T-cell (primary cell): ENCODE data around the gene PRSS27. TPM values are rescaled to one million over a fixed set of nuclear protein-coding genes. Genes with fewer than 3 reads are reported as not detected.
"Not testable (repeated sequence)": the region's sequence is repeated elsewhere in the genome, so short reads cannot be mapped to it uniquely, and the experiment has no call there.

ENCODE experiments used
- ATAC-seq, 4 experiments: fragments of 200-7000 bp in 3 of 4; fragments of 150-1000 bp in 1 of 4; cut with Tn5 transposase; replicated peaks in 1 of 4; 1 replicate in 3 of 4; 2 replicates in 1 of 4; pipeline ENCODE4 v1.10.0; 2021; ENCODE audit warnings: moderate library complexity in 3 of 4, mild to moderate bottlenecking in 2 of 4, moderate number of reproducible peaks in 1 of 4
- CTCF ChIA-PET, 2 donors: fragments of 300-600 bp; sonication (Branson Sonifier 250); formaldehyde crosslinking; loops; one replicate each; lab custom pipeline; 2022; ENCODE audit warnings: antibody characterized with exemption in 2 of 2; lab: Charles Lee
- POLR2A ChIA-PET, 2 donors: fragments of 300-600 bp; sonication (Branson Sonifier 250); formaldehyde crosslinking; loops; one replicate each; lab custom pipeline; 2022; ENCODE audit warnings: antibody characterized with exemption in 2 of 2; lab: Charles Lee
- DNase-seq, 35 experiments: peaks; one replicate each; pipeline versions ENCODE4 v3.0.0 to v3.0.0-alpha.2; 2013 to 2023
- H3K27ac ChIP-seq: one replicate; pipeline ENCODE4 v1.5.1; 2013; ENCODE audit warnings: low read length
- H3K27me3 ChIP-seq, 2 experiments: replicated peaks in 1 of 2; 1 replicate in 1 of 2; 2 replicates in 1 of 2; pipeline versions ENCODE4 v1.6.1 to v1.7.0; 2013; ENCODE audit warnings: low read length in 1 of 2, mixed read lengths in 1 of 2; ENCODE audit not compliant: control insufficient read depth in 2 of 2, insufficient read depth in 2 of 2; ENCODE audit errors: extremely low read depth in 1 of 2
- H3K36me3 ChIP-seq, 2 donors: 1 replicate in 1 of 2; 2 replicates in 1 of 2; pipeline versions ENCODE4 v1.6.1 to v1.7.0; 2013; ENCODE audit warnings: low read length in 1 of 2; ENCODE audit not compliant: control insufficient read depth in 2 of 2, insufficient read depth in 1 of 2; ENCODE audit errors: extremely low read depth in 1 of 2
- H3K4me1 ChIP-seq, 2 experiments: 1 replicate in 1 of 2; 2 replicates in 1 of 2; pipeline versions ENCODE4 v1.6.1 to v1.7.0; 2013; ENCODE audit warnings: low read length in 2 of 2, mixed read lengths in 1 of 2; ENCODE audit not compliant: insufficient read depth in 2 of 2, control insufficient read depth in 1 of 2; ENCODE audit errors: extremely low read depth in 1 of 2
- H3K4me3 ChIP-seq, 2 donors: 1 replicate in 1 of 2; 2 replicates in 1 of 2; pipeline versions ENCODE4 v1.5.1 to v1.7.0; 2013; ENCODE audit warnings: mild to moderate bottlenecking in 2 of 2, low read length in 1 of 2, moderate library complexity in 1 of 2; ENCODE audit not compliant: control insufficient read depth in 1 of 2; ENCODE audit errors: extremely low read depth in 1 of 2
- H3K9me3 ChIP-seq: 2 replicates; pipeline ENCODE4 v1.7.0; 2013
- H3K27ac Mint-ChIP-seq, 2 donors: one replicate each; pipeline ENCODE4 v1.8.0; 2020 to 2021; ENCODE audit warnings: mild to moderate bottlenecking in 2 of 2, mixed read lengths in 2 of 2
- H3K27me3 Mint-ChIP-seq, 2 donors: one replicate each; pipeline ENCODE4 v1.8.0; 2021 to 2022; ENCODE audit warnings: mixed read lengths in 2 of 2
- H3K36me3 Mint-ChIP-seq: one replicate; pipeline ENCODE4 v1.8.0; 2021; ENCODE audit warnings: mixed read lengths
- H3K4me1 Mint-ChIP-seq, 3 donors: one replicate each; pipeline ENCODE4 v1.8.0; 2020 to 2022; ENCODE audit warnings: mixed read lengths in 3 of 3, mild to moderate bottlenecking in 1 of 3
- H3K4me3 Mint-ChIP-seq, 3 donors: one replicate each; pipeline ENCODE4 v1.8.0; 2020 to 2022; ENCODE audit warnings: mild to moderate bottlenecking in 3 of 3, mixed read lengths in 3 of 3, moderate library complexity in 3 of 3
- H3K9me3 Mint-ChIP-seq, 3 donors: one replicate each; pipeline ENCODE4 v1.8.0; 2020 to 2022; ENCODE audit warnings: mixed read lengths in 3 of 3
- WGBS: methylation state at CpG from one replicate; pipeline ENCODE4 v1.1.5; 2013; ENCODE audit warnings: missing lambda C conversion rate; ENCODE audit not compliant: insufficient coverage; 5-methylcytosine and 5-hydroxymethylcytosine counted together
- total RNA-seq, 35 experiments: library from RNA in 6 of 35; stranded (reverse) in 6 of 35; fragments of 120-200 nt in 1 of 35; gene quantifications; one replicate each; pipeline versions ENCODE4 v1.2.1 to v1.2.4 and lab custom pipeline; 2013 to 2026

Gene PRSS27
- total RNA-seq, 5 donors from 2014 or later (not counting 1 experiment from before 2014, with no cell fraction given), result 0.70 to 2.0 (median 1.1) TPM

DNA sequence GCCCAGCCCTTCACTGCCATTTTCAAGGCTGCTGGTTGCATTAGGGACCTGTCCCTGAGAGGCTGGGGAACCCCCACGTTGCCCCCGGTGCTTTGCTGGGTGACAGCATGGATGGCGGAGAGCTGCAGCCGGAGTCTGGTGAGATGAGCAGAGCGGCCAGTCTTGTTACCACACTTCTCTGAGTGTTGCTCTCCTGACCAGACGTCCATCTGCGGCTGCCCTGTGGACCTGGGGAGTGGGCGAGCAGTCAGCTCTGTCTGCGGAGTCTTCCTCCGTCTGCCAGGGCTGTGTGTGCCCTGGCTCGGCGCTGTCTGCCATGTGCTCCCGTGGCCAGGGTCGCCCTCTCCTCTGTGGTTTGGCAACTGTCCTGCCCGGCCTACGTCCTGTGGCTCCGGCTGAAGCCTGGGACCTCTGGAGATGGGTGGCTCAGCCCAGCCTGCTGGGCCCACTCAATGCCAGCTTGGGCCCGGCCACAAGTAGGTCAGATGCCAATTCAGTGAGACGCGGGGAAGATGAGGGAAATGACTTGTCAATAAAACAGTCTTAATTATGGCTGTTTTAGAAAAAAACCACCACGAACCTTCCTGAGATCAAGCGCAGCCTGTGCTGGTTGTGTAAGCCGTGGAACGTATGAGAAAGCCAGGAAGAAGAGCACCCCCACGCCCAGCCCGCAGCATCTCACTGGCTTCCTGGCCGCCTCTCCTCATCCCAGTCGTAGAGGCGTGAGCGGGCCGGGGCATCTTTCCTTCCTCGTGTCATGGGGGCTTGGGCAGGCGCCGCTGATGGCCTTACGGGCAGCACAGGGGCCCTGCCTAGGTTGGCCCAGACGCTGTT, 29.8 kb downstream of the PRSS27 start:
- WGBS, result 86% methylated on average over 33 of the region's 36 CpGs
- peaks cover 3% of the 10 kb centered on the region for H3K36me3 Mint-ChIP-seq
- no peaks in the 10 kb centered on the region for H3K9me3 Mint-ChIP-seq
- peaks cover 18 to 24% (median 18%) of the 10 kb centered on the region in 3 donors for H3K4me1 Mint-ChIP-seq
- CTCF ChIA-PET, result no interaction called here
- Histone ChIP-seq H3K4me3 (no peak overlapping the region), H3K9me3 (no peaks in the 10 kb centered on the region), H3K27ac (no peak overlapping the region), H3K36me3 (peaks cover 12 to 21% of the 10 kb centered on the region in 2 donors), H3K4me1 (peaks cover 3 to 30% of the 10 kb centered on the region in 2 experiments), H3K27me3 (no peaks in the 10 kb centered on the region)
- no peak overlapping the region for H3K4me3 Mint-ChIP-seq
- H3K27me3 Mint-ChIP-seq, result no peaks in the 10 kb centered on the region
- POLR2A ChIA-PET, result no interaction called here
- no peak for ATAC-seq
- DNase-seq, result no peak
- H3K27ac Mint-ChIP-seq, result no peak overlapping the region

DNA sequence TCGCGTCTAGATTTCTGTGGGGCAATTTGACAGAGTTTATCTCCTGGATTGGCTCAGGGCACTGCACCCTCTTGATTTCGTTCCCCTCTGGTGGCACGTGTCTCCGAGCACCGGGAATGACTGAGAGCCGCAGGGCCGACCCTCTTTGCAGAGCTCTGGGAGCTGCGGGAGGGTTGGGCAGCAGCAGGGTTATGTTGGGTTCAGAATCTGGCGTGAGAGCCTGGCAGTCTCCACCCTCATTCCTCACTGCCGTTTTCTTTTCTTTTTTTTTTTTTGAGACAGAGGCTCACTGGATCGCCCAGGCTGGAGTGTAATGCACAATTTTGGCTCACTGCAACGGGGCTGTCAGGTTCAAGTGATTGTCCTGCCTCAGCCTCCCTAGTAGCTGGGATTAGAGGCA, 30.6 kb downstream of the PRSS27 start:
- H3K4me3 Mint-ChIP-seq, H3K9me3 ChIP-seq, H3K27ac ChIP-seq, POLR2A ChIA-PET, H3K36me3 Mint-ChIP-seq, ATAC-seq, H3K27me3 Mint-ChIP-seq, H3K4me3 ChIP-seq, H3K27ac Mint-ChIP-seq, H3K27me3 ChIP-seq, DNase-seq, CTCF ChIA-PET, H3K9me3 Mint-ChIP-seq: not testable (repeated sequence)
- peaks cover 12 to 21% of the 10 kb centered on the region in 2 donors for H3K36me3 ChIP-seq
- H3K4me1 ChIP-seq, result peaks cover 3 to 33% of the 10 kb centered on the region in 2 experiments
- no CpG with 5 or more reads among the region's 13 CpGs for WGBS
- peaks cover 18 to 28% (median 21%) of the 10 kb centered on the region in 3 donors for H3K4me1 Mint-ChIP-seq

DNA sequence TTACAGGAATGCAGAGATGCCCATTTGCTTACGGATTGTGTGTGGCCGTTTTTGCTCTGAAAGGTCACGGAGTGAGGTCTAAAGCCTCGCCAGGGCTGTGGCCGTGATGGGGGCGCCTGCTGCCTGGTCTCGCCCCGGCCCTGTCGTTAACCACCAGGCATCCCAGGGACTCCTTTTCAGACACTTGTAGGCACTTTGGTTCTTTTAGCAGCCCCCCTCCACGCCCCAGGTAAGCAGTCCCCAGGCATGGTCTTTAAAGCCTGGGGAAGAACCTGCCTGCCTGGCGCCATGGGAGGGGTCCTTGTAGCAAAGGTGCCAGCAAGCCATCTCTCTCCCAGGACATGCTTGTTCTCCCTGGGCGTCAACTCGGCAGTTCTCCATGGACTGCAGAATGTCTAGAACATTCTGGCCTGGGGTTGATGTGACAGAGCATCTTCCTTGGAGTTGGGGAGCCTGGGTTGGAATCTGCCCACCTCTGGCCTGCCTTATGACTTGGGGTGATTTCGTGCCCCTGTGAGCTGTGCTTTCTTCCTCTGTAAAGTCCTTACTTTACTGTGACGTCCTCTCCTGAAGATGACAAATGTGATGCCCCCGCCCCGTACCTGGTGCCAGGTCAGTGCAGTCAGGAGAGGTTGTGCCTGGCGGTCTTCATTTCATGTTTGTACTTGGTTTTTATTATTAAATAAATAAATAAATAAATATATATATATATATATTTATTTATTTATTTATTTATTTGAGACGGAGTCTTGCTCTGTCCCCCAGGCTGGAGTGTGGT, 32.3 kb downstream of the PRSS27 start:
- 57% methylated on average over 12 of the region's 19 CpGs for WGBS
- H3K36me3 ChIP-seq, result peaks cover 12 to 21% of the 10 kb centered on the region in 2 donors
- ChIA-PET CTCF (no interaction called here), POLR2A (no interaction called here)
- Mint-ChIP-seq H3K4me3 (peak overlapping the region in 2 of 3 donors; percentile 34 to 69), H3K27ac (peak overlapping the region; percentile 83 to 93), H3K4me1 (peaks cover 22 to 34% (median 27%) of the 10 kb centered on the region in 3 donors), H3K27me3 (no peaks in the 10 kb centered on the region), H3K9me3 (no peaks in the 10 kb centered on the region), H3K36me3 (peaks cover 3% of the 10 kb centered on the region)
- no peaks in the 10 kb centered on the region for H3K9me3 ChIP-seq
- H3K27me3 ChIP-seq, result no peaks in the 10 kb centered on the region
- DNase-seq (no peak), ATAC-seq (no peak)
- peaks cover 5 to 39% of the 10 kb centered on the region in 2 experiments for H3K4me1 ChIP-seq
- H3K27ac ChIP-seq, result peak overlapping the region; percentile 26
- H3K4me3 ChIP-seq, result no peak overlapping the region

DNA sequence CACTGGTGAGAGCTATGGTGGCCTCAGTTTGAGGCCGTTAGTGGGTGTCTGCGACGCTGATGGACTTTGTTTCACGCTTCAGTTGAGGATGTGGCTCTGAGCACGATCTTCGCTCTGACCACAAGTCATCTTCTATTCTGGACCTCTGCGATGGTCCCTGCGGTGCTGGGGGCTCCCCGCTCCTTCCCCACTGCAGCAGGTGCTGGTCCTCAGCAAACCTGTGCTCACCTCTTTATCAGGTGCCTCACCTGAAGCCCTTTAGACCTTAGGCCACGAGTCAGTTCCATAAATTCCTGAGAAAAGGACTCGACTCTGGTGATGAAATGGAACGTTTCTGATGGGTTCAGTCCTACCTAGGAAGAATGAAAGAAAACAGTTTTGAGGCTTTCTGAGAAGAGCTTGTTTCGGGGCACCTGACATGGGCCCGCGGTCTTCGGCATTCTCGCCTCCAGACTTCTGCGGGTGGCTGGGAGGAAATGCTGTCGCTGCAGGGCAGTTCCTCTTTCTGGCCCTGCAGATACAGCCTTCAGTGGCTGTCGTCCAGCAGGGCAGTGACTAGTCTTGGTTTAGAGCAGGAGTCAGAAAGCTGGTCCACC, 33.0 kb downstream of the PRSS27 start:
- H3K27me3 ChIP-seq, result no peaks in the 10 kb centered on the region
- DNase-seq (peak in 8 of 35 experiments; percentile 3 to 50 (median 18)), ATAC-seq (no peak)
- Mint-ChIP-seq H3K9me3 (no peaks in the 10 kb centered on the region), H3K36me3 (peaks cover 3% of the 10 kb centered on the region), H3K4me3 (peak overlapping the region; percentile 17 to 69 (median 34)), H3K27ac (peak overlapping the region; percentile 83 to 93), H3K4me1 (peaks cover 25 to 37% (median 30%) of the 10 kb centered on the region in 3 donors), H3K27me3 (no peaks in the 10 kb centered on the region)
- peak overlapping the region in 1 of 2 donors; percentile 6 for H3K4me3 ChIP-seq
- ChIA-PET CTCF (no interaction called here), POLR2A (interaction anchor here in 1 of 2 donors (0.6 kb wide), 1 partner anchor 531 kb away, joined by 4 read pairs; the partner anchor contains the start of gene TRAF7)
- peak overlapping the region; percentile 64 for H3K27ac ChIP-seq
- H3K4me1 ChIP-seq, result peaks cover 5 to 40% of the 10 kb centered on the region in 2 experiments
- H3K9me3 ChIP-seq, result no peaks in the 10 kb centered on the region
- WGBS, result 18% methylated on average over 17 of the region's 20 CpGs
- H3K36me3 ChIP-seq, result peaks cover 8 to 18% of the 10 kb centered on the region in 2 donors

DNA sequence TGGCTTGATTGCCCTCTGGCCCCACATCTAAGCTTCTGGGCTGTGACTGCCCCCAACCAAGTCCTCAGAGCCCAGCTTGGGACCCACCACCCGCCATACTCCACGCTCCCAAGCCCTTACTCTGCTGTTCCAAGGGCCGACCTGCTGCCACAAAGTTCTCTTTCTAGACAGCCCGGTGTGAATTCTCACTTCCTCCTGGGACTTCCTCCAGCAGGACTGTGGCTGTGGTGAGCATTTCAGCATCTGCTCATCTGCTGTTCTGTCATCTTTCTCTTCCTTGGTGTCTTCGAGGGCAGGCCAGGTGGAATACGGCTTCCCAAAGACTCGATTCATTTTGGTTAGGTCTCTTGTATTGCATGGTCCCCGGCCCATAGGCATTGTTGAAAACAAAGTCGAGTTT, 33.9 kb downstream of the PRSS27 start:
- Histone ChIP-seq H3K36me3 (peaks cover 0 to 12% of the 10 kb centered on the region in 2 donors), H3K4me1 (peaks cover 5 to 47% of the 10 kb centered on the region in 2 experiments)
- ATAC-seq, H3K9me3 ChIP-seq, H3K27me3 ChIP-seq, H3K9me3 Mint-ChIP-seq, H3K27me3 Mint-ChIP-seq, DNase-seq, CTCF ChIA-PET, H3K4me3 ChIP-seq, H3K36me3 Mint-ChIP-seq, H3K27ac ChIP-seq, H3K27ac Mint-ChIP-seq, H3K4me3 Mint-ChIP-seq: not testable (repeated sequence)
- POLR2A ChIA-PET, result interaction anchor here in 1 of 2 donors (0.6 kb wide), 1 partner anchor 531 kb away, joined by 4 read pairs; the partner anchor contains the start of gene TRAF7
- peaks cover 27 to 42% (median 34%) of the 10 kb centered on the region in 3 donors for H3K4me1 Mint-ChIP-seq
- whole genome bisulfite sequencing, result no CpG with 5 or more reads among the region's 9 CpGs

DNA sequence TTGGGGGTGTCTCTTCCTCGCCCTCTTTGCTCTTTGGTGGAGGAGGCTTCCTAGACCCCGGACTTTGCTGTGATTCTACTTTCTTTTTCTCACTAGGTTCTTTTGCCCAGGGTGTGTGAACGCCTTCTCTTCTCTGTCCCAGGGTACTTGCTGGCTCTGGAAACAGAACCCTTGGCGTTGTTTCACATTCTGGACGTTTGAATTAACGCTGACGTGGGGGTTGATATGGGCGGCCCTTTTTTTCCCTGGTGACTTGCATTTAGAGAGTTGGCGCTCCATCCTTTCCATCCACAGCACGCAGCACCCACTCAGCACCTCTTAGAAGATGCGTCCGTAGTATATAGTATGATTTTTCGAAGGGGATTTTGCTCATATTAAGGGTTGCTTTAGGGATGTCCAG, 37.0 kb downstream of the PRSS27 start:
- ATAC-seq, H3K27me3 Mint-ChIP-seq, CTCF ChIA-PET, H3K36me3 Mint-ChIP-seq, POLR2A ChIA-PET, H3K27me3 ChIP-seq, H3K9me3 Mint-ChIP-seq, DNase-seq, H3K9me3 ChIP-seq, H3K36me3 ChIP-seq: not testable (repeated sequence)
- Mint-ChIP-seq H3K4me1 (peaks cover 21 to 40% (median 34%) of the 10 kb centered on the region in 3 donors), H3K27ac (peak overlapping the region; percentile 27 to 92), H3K4me3 (peak overlapping the region; percentile 92 to 97 (median 94))
- WGBS, result no CpG with 5 or more reads among the region's 13 CpGs
- Histone ChIP-seq H3K4me1 (peaks cover 5 to 43% of the 10 kb centered on the region in 2 experiments), H3K27ac (peak overlapping the region; percentile 63), H3K4me3 (peak overlapping the region; percentile 94 to 95)
